NB4 (cell line): ENCODE data around the gene STX4.

Experiments used
- CTCF ChIP-seq: IDR thresholded peaks from one replicate; pipeline ENCODE4 v1.5.1; 2012; ENCODE audit warnings: low read depth, low read length
- MAX ChIP-seq: IDR thresholded peaks from 2 replicates; pipeline ENCODE4 v1.6.1; 2011; ENCODE audit warnings: low read depth, low read length
- POLR2A ChIP-seq: IDR thresholded peaks from 2 replicates; pipeline ENCODE4 v1.6.1; 2011; ENCODE audit warnings: mild to moderate bottlenecking; ENCODE audit not compliant: insufficient read length; ENCODE audit errors: extremely low read depth

- TF ChIP-seq MAX, result no peak
- no peak for TF ChIP-seq CTCF
- TF ChIP-seq POLR2A, result no peak
These were observed 24.8 kb upstream of the STX4 start for GRCh38 chr16:31008551-31008950.
